Common myeloid progenitor, CD34-positive (primary cell): ENCODE results near the gene TRIOBP.
A peak's percentile ranks its signal among the peaks of the same experiment; 100 is the strongest.
"Not testable (repeated sequence)": the region's sequence is repeated elsewhere in the genome, so short reads cannot be mapped to it uniquely, and the experiment has no call there.

Experiments used
- CTCF ChIA-PET: fragments of 350-600 bp; sonication (Branson Sonifier 250); formaldehyde crosslinking; loops from one replicate; lab custom pipeline; 2021; ENCODE audit warnings: antibody characterized with exemption; lab: Charles Lee
- POLR2A ChIA-PET: fragments of 350-600 bp; sonication (Branson Sonifier 250); formaldehyde crosslinking; loops from one replicate; lab custom pipeline; 2021; ENCODE audit warnings: antibody characterized with exemption; lab: Charles Lee
- DNase-seq, 3 donors: peaks; one replicate each; pipeline versions ENCODE4 v3.0.0 to v3.0.0-alpha.2; 2013
- H3K27ac ChIP-seq, 2 experiments: 1 replicate in 1 of 2; 2 replicates in 1 of 2; pipeline ENCODE4 v1.7.0; 2013; ENCODE audit warnings: inconsistent platforms in 2 of 2, low read length in 2 of 2, mild to moderate bottlenecking in 2 of 2, low read depth in 1 of 2, moderate library complexity in 1 of 2; ENCODE audit not compliant: severe bottlenecking in 2 of 2, insufficient read depth in 1 of 2, poor library complexity in 1 of 2
- H3K27me3 ChIP-seq, 5 experiments: replicated peaks in 2 of 5; 1 replicate in 3 of 5; 2 replicates in 2 of 5; pipeline versions ENCODE4 v1.6.1 to v1.7.0; 2013; ENCODE audit warnings: low read length in 4 of 5, mild to moderate bottlenecking in 2 of 5, moderate library complexity in 2 of 5, inconsistent platforms in 1 of 5; ENCODE audit not compliant: insufficient read depth in 5 of 5, control insufficient read depth in 4 of 5
- H3K36me3 ChIP-seq, 4 experiments: 1 replicate in 2 of 4; 2 replicates in 2 of 4; pipeline versions ENCODE4 v1.6.1 to v1.7.0; 2013; ENCODE audit warnings: low read length in 3 of 4, control low read depth in 1 of 4, mild to moderate bottlenecking in 1 of 4; ENCODE audit not compliant: control insufficient read depth in 4 of 4, insufficient read depth in 4 of 4
- H3K4me1 ChIP-seq, 4 experiments: 1 replicate in 3 of 4; 2 replicates in 1 of 4; pipeline versions ENCODE4 v1.6.1 to v1.7.1; 2013; ENCODE audit warnings: low read length in 3 of 4, mild to moderate bottlenecking in 3 of 4, control low read depth in 1 of 4, inconsistent platforms in 1 of 4, moderate library complexity in 1 of 4; ENCODE audit not compliant: control insufficient read depth in 4 of 4, insufficient read depth in 4 of 4; ENCODE audit errors: control extremely low read depth in 1 of 4
- H3K4me3 ChIP-seq, 7 experiments: 1 replicate in 4 of 7; 2 replicates in 3 of 7; pipeline versions ENCODE4 v1.5.1 to v1.7.0; 2013; ENCODE audit warnings: mild to moderate bottlenecking in 7 of 7, low read length in 6 of 7, moderate library complexity in 6 of 7, inconsistent platforms in 2 of 7, low read depth in 2 of 7, control low read depth in 1 of 7; ENCODE audit not compliant: insufficient read depth in 4 of 7, control insufficient read depth in 1 of 7; ENCODE audit errors: extremely low read depth in 1 of 7
- H3K9me3 ChIP-seq, 5 experiments: 1 replicate in 4 of 5; 2 replicates in 1 of 5; pipeline versions ENCODE4 v1.6.1 to v1.7.1; 2013; ENCODE audit warnings: low read length in 4 of 5, mild to moderate bottlenecking in 2 of 5, inconsistent platforms in 1 of 5, low read depth in 1 of 5, moderate library complexity in 1 of 5; ENCODE audit not compliant: control insufficient read depth in 4 of 5, insufficient read depth in 2 of 5; ENCODE audit errors: control extremely low read depth in 1 of 5
- WGBS: methylation state at CpG from one replicate; pipeline ENCODE4 v1.1.5; 2013; ENCODE audit not compliant: insufficient coverage; 5-methylcytosine and 5-hydroxymethylcytosine counted together

Gene TRIOBP

DNA sequence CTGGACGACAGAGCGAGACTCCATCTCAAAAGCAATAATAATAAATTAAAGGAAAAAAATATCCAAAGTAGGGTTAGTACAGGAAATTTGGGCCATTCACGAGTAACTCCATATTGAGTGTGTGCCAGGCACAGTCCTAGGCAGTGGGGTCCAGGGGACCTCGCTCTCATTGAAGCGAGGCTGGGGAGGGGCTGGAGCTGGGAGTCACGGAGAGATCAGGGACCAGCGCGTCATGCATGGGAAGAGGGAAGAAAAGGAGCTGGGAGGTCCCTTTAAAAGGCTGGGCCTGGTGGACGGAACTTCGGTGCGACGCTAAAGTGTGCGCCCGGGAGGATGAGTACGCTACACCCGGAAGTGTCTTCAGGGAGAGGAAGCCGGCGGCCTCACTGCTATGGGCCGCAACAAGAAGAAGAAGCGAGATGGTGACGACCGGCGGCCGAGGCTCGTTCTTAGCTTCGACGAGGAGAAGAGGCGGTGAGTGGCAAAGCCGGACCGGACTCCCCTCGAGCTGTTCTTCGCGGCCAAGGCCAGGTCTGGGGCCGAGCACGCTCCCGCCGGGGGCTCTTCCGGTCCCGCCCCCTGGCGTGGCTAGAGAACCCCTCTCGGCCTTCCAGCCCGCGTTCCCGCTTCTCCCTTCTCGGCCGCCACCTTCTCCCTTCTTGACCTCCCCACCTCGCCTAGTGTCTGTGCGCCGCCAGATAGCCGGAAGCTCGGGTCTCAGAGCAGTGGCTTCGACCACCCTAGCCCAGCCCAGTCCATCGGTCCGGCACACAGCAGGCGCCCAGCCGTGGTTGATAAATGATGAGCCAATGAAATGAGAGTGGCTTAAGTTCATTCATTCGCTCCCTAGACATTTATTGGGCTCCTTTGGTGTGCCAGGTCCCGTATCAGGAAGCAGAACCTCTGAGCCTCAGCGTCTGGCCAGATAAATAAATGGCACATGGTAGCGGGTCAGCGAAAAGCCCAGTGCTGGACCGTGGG is 10.6 kb upstream of the TRIOBP start, which contains the start of gene NOL12:
Gene NOL12, plus strand, starts transcription at position 342 of the 981 bp plus-strand sequence. Its CDS starts 50 bp downstream, at position 392.
- CTCF ChIA-PET, result interaction anchor here (0.7 to 39.6 kb wide), 6 partner anchors 10 to 82 kb away, joined by 3 to 672 read pairs (median 5); partner anchors contain the start of genes LGALS1, PDXP and SH3BP1
- WGBS, result 1% methylated on average over 55 of the region's 62 CpGs

DNA sequence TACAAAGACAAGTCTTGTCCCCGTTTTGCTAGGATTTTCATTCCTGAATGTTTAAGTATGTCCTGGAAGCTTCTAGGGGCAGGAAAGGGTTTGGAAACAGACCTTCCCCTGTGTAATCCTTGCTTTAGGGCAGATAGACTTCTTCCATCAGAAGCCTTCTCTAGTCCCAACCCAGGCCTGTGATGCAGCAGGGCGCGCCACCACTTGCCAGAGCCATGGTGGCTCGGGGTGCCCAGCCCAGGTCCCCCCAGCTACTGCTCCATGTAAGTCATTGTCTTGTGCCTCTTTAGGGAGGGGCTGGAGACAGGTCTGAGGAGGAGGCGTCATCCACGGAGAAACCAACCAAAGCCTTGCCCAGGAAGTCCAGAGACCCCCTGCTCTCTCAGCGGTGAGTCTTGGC is 6.4 kb upstream of the TRIOBP start:
- WGBS, result 93% methylated on average over 5 of the region's 7 CpGs
- H3K27ac ChIP-seq, result no peak overlapping the region
- no peaks in the 10 kb centered on the region for H3K9me3 ChIP-seq
- ChIA-PET POLR2A (no interaction called here), CTCF (interaction anchor here (1.3 kb wide), 2 partner anchors 11 to 55 kb away, joined by 3 read pairs; no protein-coding TSS in a partner anchor)
- H3K4me3 ChIP-seq, result no peak overlapping the region
- no peak for DNase-seq
- peaks cover 0 to 16% (median 15%) of the 10 kb centered on the region in 4 experiments for H3K4me1 ChIP-seq
- peaks cover 11 to 55% (median 45%) of the 10 kb centered on the region in 4 experiments for H3K36me3 ChIP-seq
- no peaks in the 10 kb centered on the region for H3K27me3 ChIP-seq

More for the DNA sequence above, 10.6 kb upstream of the TRIOBP start, which contains the start of gene NOL12:
- Histone ChIP-seq H3K27ac (peak within 1 kb of the TSS; percentile 79 to 91), H3K9me3 (no peaks in the 10 kb centered on the region), H3K4me1 (peaks cover 0 to 22% (median 20%) of the 10 kb centered on the region in 4 experiments), H3K4me3 (peak within 1 kb of the TSS; percentile 81 to 98 (median 96)), H3K36me3 (peaks cover 9 to 33% (median 21%) of the 10 kb centered on the region in 4 experiments), H3K27me3 (no peaks in the 10 kb centered on the region)
- DNase-seq, result peak; percentile 88 to 91 (median 89)
- POLR2A ChIA-PET, result interaction anchor here (0.6 to 1.1 kb wide), 2 partner anchors 77 to 110 kb away, joined by 3 read pairs; partner anchors contain the start of gene GGA1

- no peaks in the 10 kb centered on the region for H3K9me3 ChIP-seq
- no peak overlapping the region for H3K4me3 ChIP-seq
- peaks cover 11 to 55% (median 45%) of the 10 kb centered on the region in 4 experiments for H3K36me3 ChIP-seq
- 98% methylated on average over 18 of the region's 18 CpGs for WGBS
- POLR2A ChIA-PET, result no interaction called here
- H3K27me3 ChIP-seq, result no peaks in the 10 kb centered on the region
- H3K27ac ChIP-seq, result no peak overlapping the region
- CTCF ChIA-PET, result interaction anchor here (1.1 to 1.3 kb wide), 2 partner anchors 11 to 48 kb away, joined by 3 read pairs; no protein-coding TSS in a partner anchor
- H3K4me1 ChIP-seq, result peaks cover 0 to 17% (median 14%) of the 10 kb centered on the region in 4 experiments
- DNase-seq, result no peak
These were observed 5.8 kb upstream of the TRIOBP start for GRCh38 chr22:37690901-37691504.

- POLR2A ChIA-PET, result no interaction called here
- no peak for DNase-seq
- WGBS, result 96% methylated on average over 14 of the region's 15 CpGs
- Histone ChIP-seq H3K27ac (no peak overlapping the region), H3K36me3 (peaks cover 11 to 53% (median 45%) of the 10 kb centered on the region in 4 experiments), H3K9me3 (no peaks in the 10 kb centered on the region), H3K4me3 (no peak overlapping the region), H3K27me3 (no peaks in the 10 kb centered on the region), H3K4me1 (peaks cover 0 to 12% (median 6%) of the 10 kb centered on the region in 4 experiments)
- CTCF ChIA-PET, result no interaction called here
These were observed 4.1 kb upstream of the TRIOBP start for GRCh38 chr22:37692627-37693285.

- Histone ChIP-seq H3K36me3 (peaks cover 6 to 41% (median 32%) of the 10 kb centered on the region in 4 experiments), H3K4me1 (peaks cover 0 to 11% (median 6%) of the 10 kb centered on the region in 4 experiments)
- POLR2A ChIA-PET, result interaction anchor here (0.6 kb wide), 1 partner anchor 102 kb away, joined by 3 read pairs; no protein-coding TSS in a partner anchor
- CTCF ChIA-PET, result interaction anchor here (1.4 to 2.6 kb wide), 2 partner anchors 13 to 51 kb away, joined by 5 to 16 read pairs; no protein-coding TSS in a partner anchor
- DNase-seq, H3K27me3 ChIP-seq, H3K27ac ChIP-seq, H3K9me3 ChIP-seq, H3K4me3 ChIP-seq: not testable (repeated sequence)
- WGBS, result 95% methylated on average over 6 of the region's 7 CpGs
These were observed 2.7 kb upstream of the TRIOBP start for GRCh38 chr22:37694131-37694530.

GRCh38 chr22:37696260-37696656 is 590 bp upstream of the TRIOBP start:
- CTCF ChIA-PET, result interaction anchor here (0.7 to 2.6 kb wide), 13 partner anchors 10 to 88 kb away, joined by 3 to 18 read pairs (median 5); partner anchors contain the start of genes LGALS1 and NOL12
- peaks cover 0 to 16% (median 6%) of the 10 kb centered on the region in 4 experiments for H3K4me1 ChIP-seq
- not testable (repeated sequence) for DNase-seq, H3K9me3 ChIP-seq, H3K27me3 ChIP-seq, H3K27ac ChIP-seq
- 29% methylated on average over 9 of the region's 13 CpGs for WGBS
- H3K4me3 ChIP-seq, result peak overlapping the region in 5 of 7 experiments; percentile 23 to 59 (median 36)
- peaks cover 2 to 26% (median 22%) of the 10 kb centered on the region in 4 experiments for H3K36me3 ChIP-seq
- POLR2A ChIA-PET, result interaction anchor here (1.5 kb wide), 1 partner anchor 37 kb away, joined by 4 read pairs; no protein-coding TSS in a partner anchor
